Endothelial cell of umbilical vein (primary cell): ENCODE data around the gene DDX42. TPM values are rescaled to one million over a fixed set of nuclear protein-coding genes. Genes with fewer than 3 reads are reported as not detected.

Source experiments
- BruUV-seq: library from RNA; stranded (reverse); fragments of 400-500 nt; replicated peaks from 2 replicates; lab custom pipeline; 2021; lab: Mats Ljungman, UMichigan
- CTCF ChIA-PET: fragments of 300-600, 350-600 bp; sonication (Branson Sonifier 250); formaldehyde crosslinking; loops from one replicate; lab custom pipeline; 2021; ENCODE audit warnings: antibody characterized with exemption, inconsistent platforms; lab: Charles Lee
- POLR2A ChIA-PET: fragments of 300-600, 350-600 bp; sonication (Branson Sonifier 250); formaldehyde crosslinking; loops from one replicate; lab custom pipeline; 2021; ENCODE audit warnings: antibody characterized with exemption, inconsistent platforms; lab: Charles Lee
- DNase-seq: peaks from one replicate; pipeline ENCODE4 v3.0.0-alpha.2; 2011; ENCODE audit warnings: low read depth, low spot score
- FAIRE-seq: peaks from 2 replicates; lab custom pipeline; 2011; peaks lifted over from hg19 to GRCh38; lab: Jason Lieb, UNC
- H2AFZ ChIP-seq: 2 replicates; pipeline ENCODE4 v1.6.0; 2012; ENCODE audit warnings: low read depth, low read length, control low read depth, inconsistent platforms
- H3K27ac ChIP-seq: 2 replicates; pipeline ENCODE4 v1.5.1; 2011; ENCODE audit warnings: low read depth, mild to moderate bottlenecking, control low read depth, low read length, moderate library complexity; ENCODE audit not compliant: insufficient read depth
- H3K27me3 ChIP-seq, 2 experiments: 2 replicates each; pipeline versions ENCODE4 v1.6.0 to v1.6.1; 2011; ENCODE audit warnings: low read length in 2 of 2, mixed read lengths in 1 of 2; ENCODE audit not compliant: control insufficient read depth in 2 of 2, insufficient read depth in 2 of 2
- H3K36me3 ChIP-seq, 2 experiments: 2 replicates in 1 of 2; 3 replicates in 1 of 2; pipeline ENCODE4 v1.5.1; 2011; ENCODE audit warnings: low read length in 2 of 2, mild to moderate bottlenecking in 1 of 2, moderate library complexity in 1 of 2; ENCODE audit not compliant: control insufficient read depth in 2 of 2, insufficient read depth in 2 of 2; ENCODE audit errors: extremely low read depth in 1 of 2
- H3K4me1 ChIP-seq: 3 replicates; pipeline ENCODE4 v1.5.1; 2011; ENCODE audit warnings: mild to moderate bottlenecking, low read length; ENCODE audit not compliant: control insufficient read depth, insufficient read depth; ENCODE audit errors: extremely low read depth
- H3K4me2 ChIP-seq: 2 replicates; pipeline ENCODE4 v1.6.1; 2011; ENCODE audit warnings: low read length, control low read depth, mixed read lengths; ENCODE audit not compliant: insufficient read depth
- H3K4me3 ChIP-seq, 3 experiments: fragments of 200-600 bp in 1 of 3; sonication (generic), shearing (Covaris generic) in 1 of 3; replicated peaks in 1 of 3; 2 replicates each; pipeline ENCODE4 v1.5.1; 2011 to 2016; ENCODE audit warnings: control low read depth in 3 of 3, low read length in 3 of 3, mild to moderate bottlenecking in 2 of 3, inconsistent platforms in 1 of 3, low read depth in 1 of 3, moderate library complexity in 1 of 3; ENCODE audit not compliant: insufficient read depth in 1 of 3
- H3K79me2 ChIP-seq: 2 replicates; pipeline ENCODE4 v1.6.0; 2012; ENCODE audit warnings: low read length, inconsistent platforms; ENCODE audit not compliant: control insufficient read depth, insufficient read depth
- H3K9ac ChIP-seq: replicated peaks from 2 replicates; pipeline ENCODE3; 2011; ENCODE audit warnings: low read length, control low read depth; ENCODE audit not compliant: insufficient read depth; ENCODE audit errors: extremely low read depth
- H3K9me1 ChIP-seq: replicated peaks from 3 replicates; pipeline ENCODE4 v1.6.0; 2011; ENCODE audit warnings: mild to moderate bottlenecking, low read length; ENCODE audit not compliant: control insufficient read depth, insufficient read depth; ENCODE audit errors: extremely low read depth
- H3K9me3 ChIP-seq: replicated peaks from 2 replicates; pipeline ENCODE4 v1.5.1; 2012; ENCODE audit warnings: low read length, inconsistent platforms; ENCODE audit not compliant: control insufficient read depth, insufficient read depth
- H4K20me1 ChIP-seq: replicated peaks from 2 replicates; pipeline ENCODE3; 2011; ENCODE audit warnings: mild to moderate bottlenecking, low read length; ENCODE audit not compliant: control insufficient read depth, insufficient read depth; ENCODE audit errors: extremely low read depth
- EZH2 ChIP-seq: IDR thresholded peaks from 2 replicates; pipeline ENCODE4 v1.6.1; 2012; ENCODE audit warnings: borderline replicate concordance, low read depth, mild to moderate bottlenecking, moderate library complexity, low read length, inconsistent platforms; ENCODE audit not compliant: severe bottlenecking
- FOS ChIP-seq: IDR thresholded peaks from 2 replicates; pipeline ENCODE4 v1.6.1; 2011; ENCODE audit warnings: mild to moderate bottlenecking, low read length, moderate library complexity, borderline replicate concordance; ENCODE audit not compliant: insufficient read depth
- JUN ChIP-seq: IDR thresholded peaks from 2 replicates; pipeline ENCODE4 v1.6.1; 2011; ENCODE audit warnings: borderline replicate concordance, low read depth; ENCODE audit not compliant: insufficient read length, insufficient read depth
- POLR2A ChIP-seq: IDR thresholded peaks from 2 replicates; pipeline ENCODE4 v1.6.1; 2012; ENCODE audit warnings: low read depth, mild to moderate bottlenecking, control low read depth, low read length
- POLR2AphosphoS5 ChIP-seq: IDR thresholded peaks from 2 replicates; pipeline ENCODE4 v1.6.1; 2012; ENCODE audit warnings: low read depth, mild to moderate bottlenecking, control low read depth, low read length, moderate library complexity; ENCODE audit not compliant: insufficient read depth
- dilution Hi-C: fragments of 300-500 bp; cut with MboI; formaldehyde crosslinking; loops from one replicate; pipeline ENCODE4 v1.15.0; 2019; ENCODE audit warnings: low sequenced_read_pairs; ENCODE audit not compliant: extremely low pct_ligation_motif_present
- intact Hi-C: fragments of 100-400 bp; cut with micrococcal nuclease; formaldehyde crosslinking; loops from one replicate; pipeline ENCODE4 v1.10.0; 2022
- polyA plus RNA-seq, 4 experiments: library from polyadenylated mRNA; depleted of rRNA in 3 of 4; stranded (reverse) in 3 of 4; unstranded in 1 of 4; fragments of >200 nt; gene quantifications; 2 replicates each; pipeline versions ENCODE4 v1.2.1 to v1.2.3, GENCODE V29; 2011 to 2012; ENCODE audit warnings: missing spikeins in 1 of 4
- total RNA-seq: library from RNA; stranded (reverse); gene quantifications from 2 replicates; pipeline ENCODE4 v1.2.3, GENCODE V29; 2021
- TF ChIP-seq, protein P1 (sequence below): IDR thresholded peaks from 2 replicates; pipeline ENCODE4 v1.6.1; 2011; ENCODE audit not compliant: insufficient read depth, insufficient read length

DDX42 gene
- total and polyA plus RNA-seq, 2 donors (not counting 3 experiments of a cell fraction or from before 2014, with no cell fraction given): 48.1 to 124 TPM

DNA sequence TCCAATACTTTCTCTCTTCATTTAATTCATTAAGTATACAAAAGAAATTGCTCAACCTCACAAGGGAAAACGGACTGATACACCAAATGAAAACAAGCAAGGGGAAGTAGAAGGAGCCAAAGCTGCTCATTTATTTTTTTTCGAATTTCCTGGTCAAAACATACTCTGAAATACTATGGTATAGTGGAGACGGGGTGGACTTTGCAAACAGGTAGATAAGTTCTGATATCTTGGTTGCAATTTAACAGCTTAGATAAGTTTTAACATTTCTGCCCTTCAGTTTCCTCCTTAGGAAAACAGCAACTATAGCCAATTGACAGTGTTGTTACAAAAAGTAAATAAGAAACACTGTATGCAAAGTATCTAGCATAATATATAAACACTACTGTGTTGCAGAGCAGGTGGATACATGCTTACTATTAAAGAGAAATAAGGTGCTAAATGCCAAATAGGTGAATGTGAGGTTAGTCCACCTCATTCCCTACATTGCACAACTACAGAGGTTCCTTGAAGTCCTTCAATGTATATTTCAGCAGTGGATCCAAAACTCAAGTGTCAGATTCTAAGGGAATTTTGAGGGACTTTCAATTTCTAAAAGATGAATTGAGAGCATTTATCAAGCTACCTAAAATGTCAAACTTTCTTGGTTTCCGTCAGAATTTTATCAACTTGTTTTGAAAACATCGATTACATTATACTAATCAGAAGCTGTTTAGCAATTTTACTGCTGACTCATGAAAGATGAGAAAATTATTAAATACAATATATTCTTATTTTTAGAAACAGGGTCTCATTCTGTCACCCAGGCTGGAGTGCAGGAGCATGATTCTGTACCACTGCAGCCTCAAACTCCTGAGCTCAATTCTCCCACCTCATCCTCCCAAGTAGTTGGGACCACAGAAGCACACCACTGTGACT lies 11.6 kb upstream of the DDX42 start:
- DNase-seq (peak; percentile 66), FAIRE-seq (peak; percentile 69)
- no peaks in the 10 kb centered on the region for H3K27me3 ChIP-seq
- BruUV-seq: no TSS peak
- ChIA-PET POLR2A (interaction anchor here (0.6 to 1.2 kb wide), 3 partner anchors 11 to 43 kb away, joined by 3 to 8 read pairs (median 3); partner anchors contain the start of gene CCDC47), CTCF (interaction anchor here (1.2 kb wide), 1 partner anchor 11 kb away, joined by 4 read pairs; the partner anchor contains the start of gene CCDC47)
- intact Hi-C loops (no loop called here), dilution Hi-C loops (no loop called here)
- peaks cover 8 to 20% of the 10 kb centered on the region in 2 experiments for H3K36me3 ChIP-seq
- TF ChIP-seq FOS (no peak), POLR2AphosphoS5 (no peak), JUN (no peak), POLR2A (no peak), EZH2 (no peak)
- TF ChIP-seq, protein P1, sequence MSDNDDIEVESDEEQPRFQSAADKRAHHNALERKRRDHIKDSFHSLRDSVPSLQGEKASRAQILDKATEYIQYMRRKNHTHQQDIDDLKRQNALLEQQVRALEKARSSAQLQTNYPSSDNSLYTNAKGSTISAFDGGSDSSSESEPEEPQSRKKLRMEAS: no peak
- H4K20me1 ChIP-seq: peaks cover 4% of the 10 kb centered on the region
- H3K9me1 ChIP-seq: no peaks in the 10 kb centered on the region
- H3K9me3 ChIP-seq: no peaks in the 10 kb centered on the region
- no peak overlapping the region for H3K4me3 ChIP-seq
- H3K4me1 ChIP-seq: peaks cover 9% of the 10 kb centered on the region
- no peak overlapping the region for H3K27ac ChIP-seq
- H3K9ac ChIP-seq: no peak overlapping the region
- H3K79me2 ChIP-seq: peaks cover 23% of the 10 kb centered on the region
- no peak overlapping the region for H3K4me2 ChIP-seq
- H2AFZ ChIP-seq: no peak overlapping the region
